HG03460 (cell line): ENCODE measurements around the gene YPEL1.
"Not testable (repeated sequence)": the region's sequence is repeated elsewhere in the genome, so short reads cannot be mapped to it uniquely, and the experiment has no call there.

Source experiments
- ATAC-seq: cut with Tn5 transposase; IDR thresholded peaks from one replicate; pipeline ENCODE4 v1.9.1; 2021; ENCODE audit not compliant: unreplicated experiment

YPEL1 gene

GRCh38 chr22:21701384-21701971 lies 34.1 kb downstream of the YPEL1 start:
- no peak for ATAC-seq

GRCh38 chr22:21700822-21701221 lies 34.8 kb downstream of the YPEL1 start:
- ATAC-seq = no peak

GRCh38 chr22:21699643-21700042 lies 36.0 kb downstream of the YPEL1 start:
- no peak for ATAC-seq

- no peak for ATAC-seq
Measured at GRCh38 chr22:21698430-21699329, 36.9 kb downstream of the YPEL1 start.

- no peak for ATAC-seq
Measured at GRCh38 chr22:21697880-21698279, 37.7 kb downstream of the YPEL1 start.

- ATAC-seq = no peak
Measured at GRCh38 chr22:21697021-21697771, 38.4 kb downstream of the YPEL1 start.

GRCh38 chr22:21696115-21696514 lies 39.5 kb downstream of the YPEL1 start:
- no peak for ATAC-seq

- no peak for ATAC-seq
Measured at GRCh38 chr22:21695430-21696085, 40.0 kb downstream of the YPEL1 start.

GRCh38 chr22:21694795-21695429 lies 40.7 kb downstream of the YPEL1 start:
- ATAC-seq = no peak

GRCh38 chr22:21694394-21694793 lies 41.2 kb downstream of the YPEL1 start:
- ATAC-seq = no peak

- ATAC-seq = no peak
Measured at GRCh38 chr22:21693999-21694341, 41.6 kb downstream of the YPEL1 start.

- no peak for ATAC-seq
Measured at GRCh38 chr22:21693333-21693998, 42.1 kb downstream of the YPEL1 start.

- ATAC-seq = not testable (repeated sequence)
Measured at GRCh38 chr22:21692856-21693255, 42.7 kb downstream of the YPEL1 start.

GRCh38 chr22:21691816-21692215 lies 43.8 kb downstream of the YPEL1 start:
- ATAC-seq = no peak

- no peak for ATAC-seq
Measured at GRCh38 chr22:21690401-21690801, 45.2 kb downstream of the YPEL1 start.

- no peak for ATAC-seq
Measured at GRCh38 chr22:21688706-21689381, 46.8 kb downstream of the YPEL1 start.

GRCh38 chr22:21688341-21688705 lies 47.3 kb downstream of the YPEL1 start:
- no peak for ATAC-seq

- no peak for ATAC-seq
Measured at GRCh38 chr22:21687685-21688259, 47.8 kb downstream of the YPEL1 start.

GRCh38 chr22:21686634-21687393 lies 48.8 kb downstream of the YPEL1 start:
- no peak for ATAC-seq
